HEK293T (cell line): Measurements from ENCODE around the gene SPTBN5.

Experiments
- ARNT ChIP-seq: fragments of 450-650 bp; IDR thresholded peaks from 2 replicates; pipeline ENCODE4 v1.6.1; 2017; ENCODE audit warnings: mild to moderate bottlenecking
- ELF4 ChIP-seq: fragments of 450-650 bp; IDR thresholded peaks from 2 replicates; pipeline ENCODE4 v1.6.1; 2017; ENCODE audit warnings: antibody characterized with exemption
- FOXA1 ChIP-seq: fragments of 450-650 bp; IDR thresholded peaks from 2 replicates; pipeline ENCODE4 v1.6.1; 2016; ENCODE audit warnings: mild to moderate bottlenecking
- FOXK2 ChIP-seq: fragments of 450-650 bp; IDR thresholded peaks from 2 replicates; pipeline ENCODE4 v1.6.1; 2016; ENCODE audit warnings: mild to moderate bottlenecking
- FOXM1 ChIP-seq: fragments of 450-650 bp; IDR thresholded peaks from 2 replicates; pipeline ENCODE4 v1.6.1; 2017; ENCODE audit warnings: mild to moderate bottlenecking, borderline replicate concordance
- NFRKB ChIP-seq: fragments of 450-650 bp; IDR thresholded peaks from 2 replicates; pipeline ENCODE4 v1.6.1; 2016; ENCODE audit warnings: mild to moderate bottlenecking, moderate library complexity
- ZNF384 ChIP-seq: fragments of 450-650 bp; IDR thresholded peaks from 2 replicates; pipeline ENCODE4 v1.6.1; 2016

DNA sequence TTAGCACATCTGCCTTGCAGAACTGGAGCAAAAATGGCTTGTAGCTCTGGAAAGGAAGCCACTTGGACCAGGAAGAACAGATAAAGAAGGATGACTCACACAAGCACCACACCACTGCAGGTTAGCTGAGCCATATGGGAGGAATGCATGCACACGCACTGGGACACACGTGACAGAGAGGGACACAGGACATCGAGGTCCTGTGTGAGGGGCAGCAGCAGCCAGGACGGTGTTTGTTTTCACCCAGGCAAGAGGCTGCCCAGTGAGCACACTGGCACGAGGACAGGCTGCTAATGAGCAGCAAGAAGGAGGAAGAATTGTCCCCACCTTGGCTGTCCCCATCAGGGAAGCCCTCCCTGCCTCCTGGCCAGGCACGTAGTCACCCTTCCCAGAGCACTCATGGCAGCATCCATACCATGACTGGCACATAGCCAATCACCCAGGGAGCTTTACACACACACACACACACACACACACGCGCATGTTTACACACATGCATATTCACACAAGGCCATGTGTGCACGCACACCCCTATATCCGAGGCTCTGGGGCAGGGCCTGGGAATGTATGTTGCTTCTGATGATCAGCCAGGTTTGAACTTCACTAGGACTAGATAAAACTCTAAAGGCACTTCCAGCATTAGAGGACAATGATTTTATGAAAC lies 24.0 kb upstream of the SPTBN5 start:
- TF ChIP-seq ZNF384: no peak
- TF ChIP-seq NFRKB: no peak
- TF ChIP-seq ELF4: no peak
- no peak for TF ChIP-seq FOXA1
- TF ChIP-seq ARNT: no peak
- no peak for TF ChIP-seq FOXM1
- no peak for TF ChIP-seq FOXK2
